ENCODE measurements around the gene TMEFF2.

TMEFF2 gene

GRCh38 chr2:192067631-192068030 lies 127.1 kb downstream of the TMEFF2 start:
- no peak for DNase-seq (ENCODE audit: low read depth in 2 of 2)

- no peak for DNase-seq (ENCODE audit: low read depth in 2 of 2)
These were observed 130.3 kb downstream of the TMEFF2 start for GRCh38 chr2:192064459-192064858.

DNA sequence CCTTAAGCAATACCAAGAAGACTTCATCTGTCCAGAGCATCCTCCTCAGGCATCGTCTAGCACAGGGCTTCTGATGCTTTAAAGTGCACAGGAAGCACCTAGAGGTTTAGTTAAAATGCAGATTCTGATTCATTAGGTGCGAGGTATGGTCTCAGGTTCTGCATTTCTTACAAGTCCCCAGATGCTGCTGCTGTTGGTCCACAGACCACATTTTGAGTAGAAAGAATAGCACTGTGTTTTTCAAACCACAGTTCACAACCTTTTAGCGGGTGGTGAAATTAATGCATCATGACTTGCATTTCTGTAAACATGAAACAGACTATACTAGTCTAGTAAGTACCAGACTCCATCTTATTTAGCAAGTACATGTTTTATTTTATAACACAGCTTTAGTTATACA lies 134.6 kb downstream of the TMEFF2 start:
- DNase-seq (ENCODE audit: low read depth in 2 of 2): no peak

- no peak for DNase-seq (ENCODE audit: low read depth in 2 of 2)
These were observed 135.5 kb downstream of the TMEFF2 start for GRCh38 chr2:192059266-192059665.

DNA sequence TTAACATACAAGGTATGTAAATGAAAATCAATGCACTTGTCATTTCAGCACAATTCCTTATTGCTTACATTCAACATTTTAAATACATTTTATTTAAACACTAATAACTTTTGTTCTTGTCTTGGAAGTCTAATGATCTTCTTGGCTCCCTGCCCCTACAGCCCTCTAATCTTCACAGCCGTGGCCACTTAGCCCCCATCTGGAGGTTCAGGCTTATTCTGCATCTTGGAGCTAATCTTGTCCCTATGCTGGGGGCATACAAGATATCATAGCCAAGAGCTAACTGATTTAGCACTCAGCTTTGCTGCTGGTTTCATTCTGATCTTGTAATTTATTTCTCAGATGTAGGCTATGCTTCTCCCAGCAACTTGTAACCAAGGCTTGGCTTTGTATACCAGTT lies 140.8 kb downstream of the TMEFF2 start:
- DNase-seq (ENCODE audit: low read depth in 2 of 2): no peak

GRCh38 chr2:192051533-192051932 lies 143.2 kb downstream of the TMEFF2 start:
- DNase-seq (ENCODE audit: low read depth in 2 of 2): no peak

GRCh38 chr2:192049362-192049761 lies 145.4 kb downstream of the TMEFF2 start:
- no peak for DNase-seq (ENCODE audit: low read depth in 2 of 2)

GRCh38 chr2:192047315-192048107 lies 147.2 kb downstream of the TMEFF2 start:
- DNase-seq (ENCODE audit: low read depth in 2 of 2): no peak

- no peak for DNase-seq (ENCODE audit: low read depth in 2 of 2)
These were observed 150.2 kb downstream of the TMEFF2 start for GRCh38 chr2:192044496-192044895.

DNA sequence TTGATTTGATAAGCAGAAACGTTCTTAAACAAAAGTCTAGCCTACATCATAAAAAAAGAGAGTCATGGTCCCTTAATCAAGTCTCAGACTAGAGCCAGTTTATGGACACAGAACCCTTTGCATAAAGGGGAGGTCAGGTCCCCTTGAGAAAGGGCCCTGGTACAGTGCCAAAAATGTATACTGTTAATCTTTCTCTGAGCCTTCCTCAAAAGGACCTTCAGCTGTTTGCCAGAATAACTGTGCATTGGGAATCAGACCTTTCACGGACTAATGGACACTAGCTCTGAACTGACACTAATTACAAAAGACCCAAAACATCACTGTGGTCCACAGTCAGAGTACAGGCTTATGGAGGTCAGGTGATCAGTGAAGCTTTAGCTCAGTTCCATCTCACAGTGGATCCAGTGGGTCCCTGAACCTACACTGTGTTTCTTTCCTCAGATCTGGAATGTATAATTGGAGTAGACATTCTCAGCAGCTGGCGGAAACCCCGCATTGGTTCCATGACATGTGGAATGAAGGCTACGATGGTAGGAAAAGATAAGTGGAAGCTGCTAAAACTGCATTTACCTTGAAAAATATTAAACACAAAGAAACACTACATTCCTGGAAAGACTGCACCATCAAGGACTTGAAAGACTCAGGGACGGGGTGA lies 151.4 kb downstream of the TMEFF2 start:
- DNase-seq (ENCODE audit: low read depth in 2 of 2): no peak

DNA sequence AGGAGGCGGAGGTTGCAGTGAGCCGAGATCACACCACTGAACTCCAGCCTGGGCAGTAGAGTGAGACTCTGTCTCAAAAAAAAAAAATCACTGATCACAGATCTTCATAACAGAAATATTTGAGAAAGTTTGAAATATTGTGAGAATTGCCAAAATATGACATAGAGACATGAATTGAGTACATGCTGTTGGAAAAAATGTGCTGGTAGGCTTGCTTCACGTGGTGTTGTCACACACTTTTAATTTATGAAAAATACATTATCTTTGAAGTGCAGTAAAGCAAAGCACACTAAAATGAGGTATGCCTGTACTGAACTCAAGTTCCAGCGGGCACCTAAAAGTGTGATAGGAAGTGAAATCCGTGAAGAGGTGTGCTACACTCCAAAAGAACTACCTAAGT lies 152.6 kb downstream of the TMEFF2 start:
- DNase-seq (ENCODE audit: low read depth in 2 of 2): no peak

DNA sequence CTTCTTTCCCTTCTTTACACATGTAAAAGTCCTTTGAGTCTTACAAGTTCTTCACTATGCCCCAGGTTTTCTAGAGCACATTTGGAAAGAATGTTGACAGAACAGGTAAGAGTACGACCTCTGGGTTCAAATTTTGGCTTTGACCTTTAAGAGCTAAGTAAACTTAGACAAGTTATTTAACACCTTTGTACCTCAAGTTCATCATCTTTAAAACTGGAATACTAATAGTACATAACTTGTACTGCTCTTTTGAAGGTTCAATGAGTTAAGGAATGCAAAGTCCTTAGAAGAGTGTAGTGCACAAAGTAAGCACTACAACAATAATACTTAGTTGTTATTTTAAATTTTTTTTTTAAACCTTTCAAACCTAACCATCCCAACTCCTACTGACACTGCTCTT lies 156.6 kb downstream of the TMEFF2 start:
- no peak for DNase-seq (ENCODE audit: low read depth in 2 of 2)

DNA sequence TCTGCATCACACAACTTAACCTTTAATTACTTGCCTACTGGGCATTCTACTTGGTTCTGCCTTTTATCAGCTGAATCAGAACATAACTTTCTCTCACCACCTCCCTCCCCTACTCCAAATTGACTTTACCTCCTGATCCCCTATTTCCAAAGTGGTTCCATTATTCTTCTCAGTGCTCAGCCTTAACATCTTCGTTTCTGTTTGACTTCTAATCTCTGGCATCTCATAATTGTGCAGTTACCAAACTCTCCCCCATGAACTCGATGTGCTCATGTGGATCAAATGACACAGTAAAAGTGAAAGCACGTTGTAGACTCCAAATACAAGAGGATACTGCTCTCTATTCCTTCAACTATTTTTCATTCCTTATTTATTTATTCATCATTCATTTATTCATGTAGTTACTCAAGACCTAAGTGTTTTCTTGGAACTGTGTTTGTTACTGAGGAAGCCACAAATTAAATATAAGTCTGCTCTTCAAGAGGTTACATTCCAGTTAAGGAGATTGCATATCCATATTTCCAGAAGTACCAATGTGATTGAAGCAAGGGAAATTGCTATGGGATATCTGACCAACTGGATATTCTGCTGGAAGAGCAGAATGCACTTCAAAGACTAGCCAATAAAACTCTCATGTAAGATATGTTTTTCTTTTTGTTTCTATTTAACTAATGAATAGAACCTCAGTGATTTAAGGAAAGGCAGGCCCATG lies 158.8 kb downstream of the TMEFF2 start:
- DNase-seq (ENCODE audit: low read depth in 2 of 2): peak in 1 of 2 experiments; percentile 10

DNA sequence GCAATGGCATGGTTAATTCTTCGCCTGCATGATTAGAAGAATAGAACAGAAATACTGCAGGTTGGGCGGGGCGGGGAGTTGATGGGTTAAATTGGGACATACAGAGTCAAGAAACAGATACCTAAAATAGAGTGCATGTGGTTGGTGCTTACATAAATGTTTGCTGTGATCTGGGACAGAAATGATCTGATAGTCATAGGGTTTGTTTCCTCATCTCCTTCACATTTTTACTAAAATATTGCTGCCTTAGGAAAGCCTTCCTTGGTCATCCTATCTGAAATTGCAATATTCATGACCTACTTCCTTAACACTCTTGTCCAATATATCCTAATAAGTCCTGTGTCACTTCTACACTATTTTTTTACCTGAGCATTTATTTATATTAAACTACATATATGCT lies 163.9 kb downstream of the TMEFF2 start:
- no peak for DNase-seq (ENCODE audit: low read depth in 2 of 2)

DNA sequence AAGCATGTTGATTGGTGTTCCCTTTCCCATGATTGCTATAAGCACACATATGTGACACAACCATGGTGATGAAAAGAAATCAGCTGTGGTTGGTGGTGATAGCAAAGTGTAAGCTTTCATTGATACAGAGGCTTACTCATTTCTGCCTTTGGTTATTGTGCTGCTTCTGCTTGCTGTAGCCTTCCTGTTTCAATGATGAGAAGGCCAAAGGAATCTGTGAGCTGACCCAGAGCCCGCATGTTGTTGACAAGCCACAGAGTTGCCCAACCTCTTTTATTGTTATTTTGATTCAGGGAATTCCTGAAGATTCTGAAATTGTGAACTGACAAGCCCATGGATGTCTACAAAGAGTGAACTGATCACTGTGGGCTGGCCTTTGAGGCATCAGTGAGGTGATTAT lies 164.4 kb downstream of the TMEFF2 start:
- no peak for DNase-seq (ENCODE audit: low read depth in 2 of 2)

- DNase-seq (ENCODE audit: low read depth in 2 of 2): no peak
These were observed 165.6 kb downstream of the TMEFF2 start for GRCh38 chr2:192029089-192029488.

DNA sequence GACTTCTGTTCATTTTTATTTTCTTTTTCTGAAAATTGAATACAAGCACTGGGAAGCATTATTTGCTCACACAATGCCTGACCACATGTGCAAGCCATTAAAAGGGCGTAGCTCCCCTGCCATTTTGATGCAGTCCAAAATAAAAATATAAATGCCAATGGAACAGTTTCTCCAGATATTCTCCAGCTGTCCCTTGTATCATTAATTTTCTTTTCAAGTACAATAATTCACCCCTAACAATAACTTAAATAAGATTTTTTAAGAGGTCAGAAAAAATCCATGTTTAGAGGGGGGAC lies 168.0 kb downstream of the TMEFF2 start:
- DNase-seq (ENCODE audit: low read depth in 2 of 2): no peak

DNA sequence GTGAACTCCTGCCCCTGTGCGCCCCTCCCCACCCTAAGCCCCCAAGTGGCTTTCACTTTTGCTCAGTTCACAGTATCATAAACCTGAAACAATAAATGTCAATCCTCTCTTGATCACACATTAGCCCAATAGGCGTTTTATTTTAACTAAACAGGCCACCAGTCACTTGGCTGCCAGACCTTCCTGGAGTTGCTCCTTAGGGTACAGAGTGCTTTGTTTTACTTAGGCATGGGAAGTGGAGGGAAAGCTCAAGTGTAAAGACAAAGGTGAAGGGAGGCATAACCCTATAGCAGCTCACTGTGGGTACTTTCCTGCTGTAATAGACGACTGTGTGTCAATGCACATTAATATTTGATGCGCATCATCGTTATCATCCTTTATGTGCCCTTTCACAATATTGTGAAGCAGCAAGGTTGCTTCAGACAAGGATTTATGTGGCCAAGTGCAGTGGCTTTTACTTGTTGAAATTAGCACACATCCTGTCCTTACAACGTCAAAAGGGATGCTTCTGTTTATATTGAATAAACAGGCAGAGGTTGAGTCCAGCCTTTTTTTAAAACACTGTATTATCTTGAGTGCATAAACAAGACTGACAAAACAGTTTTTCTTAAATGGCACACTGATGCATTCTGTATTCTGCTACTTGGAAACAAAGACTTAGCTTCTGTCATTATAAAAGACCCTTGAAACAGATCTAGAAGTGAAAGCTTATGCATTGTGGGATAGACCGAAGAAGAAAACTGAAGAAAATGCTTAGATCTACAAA lies 168.5 kb downstream of the TMEFF2 start:
- DNase-seq (ENCODE audit: low read depth in 2 of 2): no peak

DNA sequence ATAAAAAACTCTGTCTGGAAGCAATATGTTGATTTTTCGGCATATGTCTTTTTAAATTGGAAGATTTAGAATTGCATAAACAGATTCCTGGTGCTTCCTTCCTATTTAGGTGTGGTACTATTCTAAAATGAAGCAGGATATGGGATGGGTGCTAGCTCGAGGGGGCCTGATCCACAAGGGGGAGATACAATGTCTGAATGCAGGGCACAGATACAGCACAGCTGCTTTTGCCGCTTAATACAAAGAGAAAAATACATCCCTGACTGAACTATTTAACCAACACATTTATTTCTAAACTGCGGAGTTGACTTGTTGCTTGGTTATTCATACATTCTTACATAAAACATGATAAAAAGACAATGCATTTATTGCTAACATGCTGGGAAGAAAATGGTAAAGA lies 169.1 kb downstream of the TMEFF2 start:
- DNase-seq (ENCODE audit: low read depth in 2 of 2): no peak

DNA sequence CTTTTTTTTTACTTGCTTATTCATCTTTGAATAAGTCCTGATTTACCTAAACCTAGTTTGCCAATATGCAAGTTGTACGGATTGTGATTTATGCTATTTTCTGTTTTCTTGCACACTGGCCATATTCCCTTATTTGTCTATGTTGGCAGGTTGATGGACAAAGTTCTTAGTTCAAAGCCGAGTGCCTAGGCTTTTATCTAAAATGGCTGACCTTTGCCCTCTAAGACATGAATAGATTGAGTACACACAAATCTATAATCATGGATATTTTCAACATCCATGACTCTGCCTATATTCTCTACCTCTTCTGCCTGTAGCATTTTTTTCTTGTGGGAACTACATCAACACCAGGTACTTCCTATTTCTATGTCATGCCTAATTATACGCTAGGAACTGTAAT lies 171.7 kb downstream of the TMEFF2 start:
- no peak for DNase-seq (ENCODE audit: low read depth in 2 of 2)

DNA sequence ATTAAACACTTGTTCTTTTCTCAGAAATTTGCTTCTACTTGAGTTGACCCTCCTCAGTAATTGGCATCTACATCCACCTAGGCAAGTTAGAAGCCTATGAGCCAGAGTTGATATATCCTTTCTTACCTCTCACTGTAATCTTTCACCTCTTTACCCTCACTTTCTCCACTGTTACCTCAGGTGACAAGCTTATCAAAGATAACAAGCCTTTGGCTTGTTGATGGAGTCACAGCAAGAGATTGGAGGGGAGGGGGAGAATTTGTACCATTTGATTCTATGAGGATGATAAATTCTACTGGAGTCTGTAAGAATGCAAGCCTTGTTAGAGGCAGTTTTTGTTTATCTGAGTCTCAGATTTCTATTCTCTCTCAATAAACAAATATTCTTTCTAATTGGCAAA lies 176.9 kb downstream of the TMEFF2 start:
- DNase-seq (ENCODE audit: low read depth in 2 of 2): no peak

DNA sequence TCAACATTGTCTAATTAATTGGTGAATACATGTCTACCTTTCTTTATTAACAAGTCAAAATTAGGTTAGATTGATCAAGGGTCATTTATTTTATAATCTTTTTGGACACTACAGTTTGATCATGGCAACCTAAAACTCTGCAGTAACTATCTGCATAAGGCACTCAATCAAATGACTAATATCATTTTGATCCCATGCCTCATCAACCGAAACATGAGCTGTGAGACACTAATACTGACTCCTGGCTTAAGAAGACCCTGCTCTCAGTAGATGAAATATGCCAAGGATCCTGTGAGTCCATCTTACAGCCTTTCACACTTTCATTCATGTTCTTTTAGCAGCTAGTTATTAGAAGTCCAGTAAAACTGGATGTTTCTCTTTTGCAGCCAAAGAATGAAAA lies 178.5 kb downstream of the TMEFF2 start:
- peak; percentile 30 to 42 for DNase-seq (ENCODE audit: low read depth in 2 of 2)
